Panc1 (cell line): ENCODE measurements around the gene EPN2.

ENCODE experiments used
- POLR2AphosphoS5 ChIP-seq: IDR thresholded peaks from 2 replicates; pipeline ENCODE4 v1.6.1; 2012; ENCODE audit warnings: mild to moderate bottlenecking, low read depth, low read length, moderate library complexity
- TCF7L2 ChIP-seq: IDR thresholded peaks from 2 replicates; pipeline ENCODE4 v1.6.1; 2011; ENCODE audit warnings: mild to moderate bottlenecking, low read depth, low read length, inconsistent platforms
- TF ChIP-seq, protein P1 (sequence below): fragments of 450-650 bp; IDR thresholded peaks from 2 replicates; pipeline ENCODE4 v1.5.1; 2017; ENCODE audit warnings: mild to moderate bottlenecking

DNA sequence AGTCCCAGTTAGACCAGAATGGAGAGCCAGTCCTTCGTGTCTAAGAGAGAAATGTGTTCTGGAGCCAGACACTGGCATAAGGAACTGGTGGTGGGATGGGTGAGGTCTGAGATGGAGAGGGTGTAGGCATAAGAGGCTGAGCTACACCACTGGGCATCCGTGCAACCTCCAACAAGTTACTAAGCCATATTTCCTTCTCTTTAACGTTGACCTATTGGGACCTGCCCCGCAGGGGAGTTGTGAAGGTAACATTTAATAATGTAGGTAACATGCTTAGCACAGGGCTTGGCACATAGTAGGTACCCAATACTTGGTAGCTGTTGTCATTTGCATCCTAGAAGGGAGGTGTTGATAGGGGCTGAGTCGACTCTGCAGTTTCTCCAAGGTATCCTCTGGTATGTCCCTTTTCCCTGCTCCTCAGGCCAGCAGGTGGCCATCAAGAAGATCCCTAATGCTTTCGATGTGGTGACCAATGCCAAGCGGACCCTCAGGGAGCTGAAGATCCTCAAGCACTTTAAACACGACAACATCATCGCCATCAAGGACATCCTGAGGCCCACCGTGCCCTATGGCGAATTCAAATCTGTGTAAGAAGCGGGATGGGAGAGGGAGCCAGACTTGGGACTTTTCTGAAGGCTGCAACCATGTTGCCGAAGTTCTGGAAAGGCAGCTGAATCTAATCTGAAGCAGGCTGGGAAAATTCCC lies 142.3 kb downstream of the EPN2 start:
- TF ChIP-seq TCF7L2 (no peak), POLR2AphosphoS5 (no peak)
- TF ChIP-seq, protein P1, sequence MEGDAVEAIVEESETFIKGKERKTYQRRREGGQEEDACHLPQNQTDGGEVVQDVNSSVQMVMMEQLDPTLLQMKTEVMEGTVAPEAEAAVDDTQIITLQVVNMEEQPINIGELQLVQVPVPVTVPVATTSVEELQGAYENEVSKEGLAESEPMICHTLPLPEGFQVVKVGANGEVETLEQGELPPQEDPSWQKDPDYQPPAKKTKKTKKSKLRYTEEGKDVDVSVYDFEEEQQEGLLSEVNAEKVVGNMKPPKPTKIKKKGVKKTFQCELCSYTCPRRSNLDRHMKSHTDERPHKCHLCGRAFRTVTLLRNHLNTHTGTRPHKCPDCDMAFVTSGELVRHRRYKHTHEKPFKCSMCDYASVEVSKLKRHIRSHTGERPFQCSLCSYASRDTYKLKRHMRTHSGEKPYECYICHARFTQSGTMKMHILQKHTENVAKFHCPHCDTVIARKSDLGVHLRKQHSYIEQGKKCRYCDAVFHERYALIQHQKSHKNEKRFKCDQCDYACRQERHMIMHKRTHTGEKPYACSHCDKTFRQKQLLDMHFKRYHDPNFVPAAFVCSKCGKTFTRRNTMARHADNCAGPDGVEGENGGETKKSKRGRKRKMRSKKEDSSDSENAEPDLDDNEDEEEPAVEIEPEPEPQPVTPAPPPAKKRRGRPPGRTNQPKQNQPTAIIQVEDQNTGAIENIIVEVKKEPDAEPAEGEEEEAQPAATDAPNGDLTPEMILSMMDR: no peak
